Hepatocyte (in vitro differentiated cells): ENCODE data around the gene TEAD1. TPM values are rescaled to one million over a fixed set of nuclear protein-coding genes. Genes with fewer than 3 reads are reported as not detected.

Source experiments
- DNase-seq: peaks from one replicate; pipeline ENCODE4 v3.0.0-alpha.2; 2016; ENCODE audit warnings: low spot score
- H2AFZ ChIP-seq: fragments of 200-600 bp; sonication (generic); 2 replicates; pipeline ENCODE4 v1.6.0; 2016; ENCODE audit warnings: antibody characterized with exemption, mild to moderate bottlenecking
- H3K27ac ChIP-seq: fragments of 200-600 bp; sonication (generic); 2 replicates; pipeline ENCODE4 v1.5.1; 2016; ENCODE audit warnings: mild to moderate bottlenecking
- H3K27me3 ChIP-seq: fragments of 200-600 bp; sonication (generic); 2 replicates; pipeline ENCODE4 v1.6.1; 2016
- H3K36me3 ChIP-seq: fragments of 200-600 bp; sonication (generic); replicated peaks from 2 replicates; pipeline ENCODE4 v1.5.1; 2016; ENCODE audit warnings: low read depth; ENCODE audit not compliant: insufficient read depth
- H3K4me1 ChIP-seq: fragments of 200-600 bp; sonication (generic); 2 replicates; pipeline ENCODE4 v1.5.1; 2016; ENCODE audit warnings: mild to moderate bottlenecking, moderate library complexity; ENCODE audit not compliant: insufficient read depth
- H3K4me2 ChIP-seq: fragments of 200-600 bp; sonication (generic); 2 replicates; pipeline ENCODE4 v1.6.0; 2016
- H3K4me3 ChIP-seq: fragments of 200-600 bp; sonication (generic); 2 replicates; pipeline ENCODE4 v1.5.1; 2016; ENCODE audit warnings: mild to moderate bottlenecking
- H3K79me2 ChIP-seq: fragments of 200-600 bp; sonication (generic); 2 replicates; pipeline ENCODE4 v1.6.0; 2017; ENCODE audit warnings: mild to moderate bottlenecking
- H3K9me2 ChIP-seq: fragments of 200-600 bp; sonication (generic); replicated peaks from 2 replicates; pipeline ENCODE4 v1.6.0; 2017; ENCODE audit warnings: mild to moderate bottlenecking; ENCODE audit not compliant: insufficient read depth
- H3K9me3 ChIP-seq: fragments of 200-600 bp; sonication (generic); 2 replicates; pipeline ENCODE4 v1.5.1; 2016; ENCODE audit warnings: low read depth, mild to moderate bottlenecking
- H4K20me1 ChIP-seq: fragments of 200-600 bp; sonication (generic); 2 replicates; pipeline ENCODE4 v1.6.0; 2016; ENCODE audit warnings: mild to moderate bottlenecking; ENCODE audit not compliant: insufficient read depth, poor library complexity, severe bottlenecking
- CTCF ChIP-seq: fragments of 200-600 bp; sonication (generic); IDR thresholded peaks from 2 replicates; pipeline ENCODE4 v1.5.1; 2016; ENCODE audit warnings: antibody characterized with exemption, mild to moderate bottlenecking; ENCODE audit not compliant: poor library complexity
- EZH2 ChIP-seq: fragments of 200-600 bp; sonication (generic); IDR thresholded peaks from 2 replicates; pipeline ENCODE4 v1.6.1; 2016; ENCODE audit warnings: antibody characterized with exemption, mild to moderate bottlenecking, borderline replicate concordance
- EZH2phosphoT487 ChIP-seq: fragments of 200-600 bp; sonication (generic); IDR thresholded peaks from one replicate; pipeline ENCODE4 v1.6.1; 2018; ENCODE audit warnings: antibody characterized with exemption, mild to moderate bottlenecking, low read depth, moderate library complexity; ENCODE audit not compliant: unreplicated experiment, severe bottlenecking
- WGBS: methylation state at CpG from one replicate; pipeline ENCODE4 v1.1.6; 2016; ENCODE audit warnings: low lambda C conversion rate; ENCODE audit errors: missing lambda C conversion rate; 5-methylcytosine and 5-hydroxymethylcytosine counted together
- polyA plus RNA-seq: library from polyadenylated mRNA; unstranded; fragments of >200 nt; fragmentation: Nextera tagmentation; extraction: Ambion mirVana; gene quantifications from 2 replicates; pipeline ENCODE4 v1.2.1, GENCODE V29; 2016
- total RNA-seq: library from RNA; depleted of rRNA; stranded (reverse); fragments of >200 nt; gene quantifications from 2 replicates; pipeline ENCODE4 v1.2.3, GENCODE V29; 2014

The TEAD1 gene
- total and polyA plus RNA-seq, 2 experiments from 2014 or later, result 37.2 to 82.2 TPM

GRCh38 chr11:12963792-12964536, 289.7 kb downstream of the TEAD1 start:
- Histone ChIP-seq H3K79me2 (no peaks in the 10 kb centered on the region), H3K27ac (no peak overlapping the region), H2AFZ (no peak overlapping the region), H3K4me2 (no peak overlapping the region), H3K9me2 (no peaks in the 10 kb centered on the region), H4K20me1 (no peaks in the 10 kb centered on the region), H3K36me3 (no peaks in the 10 kb centered on the region), H3K4me3 (no peak overlapping the region), H3K4me1 (no peaks in the 10 kb centered on the region), H3K9me3 (no peaks in the 10 kb centered on the region), H3K27me3 (no peaks in the 10 kb centered on the region)
- 21% methylated on average over 13 of the region's 13 CpGs for WGBS
- DNase-seq, result peak; percentile 83
- TF ChIP-seq CTCF (peak; percentile 91), EZH2phosphoT487 (no peak)

GRCh38 chr11:12964650-12965049, 290.4 kb downstream of the TEAD1 start:
- TF ChIP-seq EZH2phosphoT487, result no peak
- no peak for TF ChIP-seq EZH2
- no peak for TF ChIP-seq CTCF
- Histone ChIP-seq H3K9me2 (no peaks in the 10 kb centered on the region), H3K4me1 (no peaks in the 10 kb centered on the region), H3K9me3 (no peaks in the 10 kb centered on the region), H3K27me3 (no peaks in the 10 kb centered on the region), H3K36me3 (no peaks in the 10 kb centered on the region), H2AFZ (no peak overlapping the region), H3K4me2 (no peak overlapping the region), H3K79me2 (no peaks in the 10 kb centered on the region), H3K27ac (no peak overlapping the region), H4K20me1 (no peaks in the 10 kb centered on the region), H3K4me3 (no peak overlapping the region)
- no peak for DNase-seq
- 94% methylated on average over 7 of the region's 7 CpGs for WGBS

- Histone ChIP-seq H2AFZ (no peak overlapping the region), H3K4me1 (no peaks in the 10 kb centered on the region), H3K9me2 (no peaks in the 10 kb centered on the region), H3K4me2 (no peak overlapping the region), H3K79me2 (no peaks in the 10 kb centered on the region), H3K4me3 (no peak overlapping the region), H3K36me3 (no peaks in the 10 kb centered on the region), H3K27ac (no peak overlapping the region), H4K20me1 (no peaks in the 10 kb centered on the region), H3K9me3 (no peaks in the 10 kb centered on the region), H3K27me3 (no peaks in the 10 kb centered on the region)
- WGBS, result 88% methylated on average over 5 of the region's 5 CpGs
- no peak for DNase-seq
- TF ChIP-seq CTCF, result no peak
- TF ChIP-seq EZH2phosphoT487, result no peak
- TF ChIP-seq EZH2, result no peak
Measured at GRCh38 chr11:12966002-12966401, 291.8 kb downstream of the TEAD1 start.
